Astrocyte (in vitro differentiated cells and primary cell): ENCODE results near the gene TXNL4A. TPM values are rescaled to one million over a fixed set of nuclear protein-coding genes. Genes with fewer than 3 reads are reported as not detected.

Experiments
- DNase-seq: peaks from one replicate; pipeline ENCODE4 v3.0.0-alpha.2; 2010; ENCODE audit warnings: low read depth
- FAIRE-seq: peaks from 2 replicates; lab custom pipeline; 2011; peaks lifted over from hg19 to GRCh38; lab: Jason Lieb, UNC
- H2AFZ ChIP-seq: 2 replicates; pipeline ENCODE4 v1.6.0; 2012; ENCODE audit warnings: low read depth, low read length, inconsistent platforms
- H3K27ac ChIP-seq: 2 replicates; pipeline ENCODE4 v1.5.1; 2011; ENCODE audit warnings: low read depth, low read length, inconsistent platforms
- H3K27me3 ChIP-seq: 2 replicates; pipeline ENCODE4 v1.6.0; 2011; ENCODE audit warnings: low read length, inconsistent platforms; ENCODE audit not compliant: insufficient read depth
- H3K36me3 ChIP-seq: 2 replicates; pipeline ENCODE4 v1.5.1; 2011; ENCODE audit warnings: low read length, inconsistent platforms; ENCODE audit not compliant: insufficient read depth
- H3K4me1 ChIP-seq: 2 replicates; pipeline ENCODE4 v1.5.1; 2011; ENCODE audit warnings: low read length, inconsistent platforms; ENCODE audit not compliant: insufficient read depth
- H3K4me2 ChIP-seq: 2 replicates; pipeline ENCODE4 v1.6.0; 2012; ENCODE audit warnings: low read length, inconsistent platforms
- H3K4me3 ChIP-seq: 2 replicates; pipeline ENCODE4 v1.5.1; 2011; ENCODE audit warnings: low read depth, mild to moderate bottlenecking, low read length, inconsistent platforms; ENCODE audit not compliant: insufficient read depth
- H3K79me2 ChIP-seq: 2 replicates; pipeline ENCODE4 v1.6.0; 2012; ENCODE audit warnings: mild to moderate bottlenecking, low read length, inconsistent platforms; ENCODE audit not compliant: insufficient read depth
- H3K9ac ChIP-seq: 2 replicates; pipeline ENCODE4 v1.6.0; 2012; ENCODE audit warnings: mild to moderate bottlenecking, low read length, inconsistent platforms
- H3K9me3 ChIP-seq: 2 replicates; pipeline ENCODE4 v1.5.1; 2012; ENCODE audit warnings: low read depth, mild to moderate bottlenecking, low read length, inconsistent platforms; ENCODE audit not compliant: insufficient read depth
- H4K20me1 ChIP-seq: 2 replicates; pipeline ENCODE4 v1.6.0; 2012; ENCODE audit warnings: low read length, inconsistent platforms; ENCODE audit not compliant: insufficient read depth
- H3K27ac Mint-ChIP-seq: one replicate; pipeline ENCODE4 v1.8.0; 2021; ENCODE audit warnings: mild to moderate bottlenecking, mixed read lengths; ENCODE audit not compliant: unreplicated experiment
- H3K27me3 Mint-ChIP-seq: one replicate; pipeline ENCODE4 v1.8.0; 2021; ENCODE audit warnings: low read depth, mixed read lengths; ENCODE audit not compliant: unreplicated experiment
- H3K36me3 Mint-ChIP-seq: one replicate; pipeline ENCODE4 v1.8.0; 2021; ENCODE audit warnings: low read depth, mixed read lengths; ENCODE audit not compliant: unreplicated experiment
- H3K4me1 Mint-ChIP-seq: one replicate; pipeline ENCODE4 v1.8.0; 2021; ENCODE audit warnings: low read depth, mixed read lengths; ENCODE audit not compliant: unreplicated experiment
- H3K4me3 Mint-ChIP-seq: one replicate; pipeline ENCODE4 v1.8.0; 2021; ENCODE audit warnings: mild to moderate bottlenecking, moderate library complexity, mixed read lengths; ENCODE audit not compliant: unreplicated experiment
- H3K9me3 Mint-ChIP-seq: one replicate; pipeline ENCODE4 v1.8.0; 2021; ENCODE audit warnings: mild to moderate bottlenecking, mixed read lengths; ENCODE audit not compliant: unreplicated experiment
- CTCF ChIP-seq: IDR thresholded peaks from 2 replicates; pipeline ENCODE4 v1.5.1; 2011; ENCODE audit warnings: low read depth, mild to moderate bottlenecking, inconsistent platforms, low read length, moderate library complexity; ENCODE audit not compliant: insufficient read depth
- EZH2 ChIP-seq: IDR thresholded peaks from 2 replicates; pipeline ENCODE4 v1.6.1; 2012; ENCODE audit warnings: mild to moderate bottlenecking, low read length, inconsistent platforms; ENCODE audit not compliant: insufficient read depth
- total RNA-seq: library from RNA; stranded (reverse); gene quantifications from 2 replicates; pipeline ENCODE4 v1.2.1, GENCODE V29; 2021

Gene TXNL4A
- total RNA-seq, 1 donor from 2014 or later: 135 TPM

- Mint-ChIP-seq H3K27ac (no peak overlapping the region), H3K9me3 (no peaks in the 10 kb centered on the region), H3K36me3 (peaks cover 16% of the 10 kb centered on the region), H3K4me3 (peak overlapping the region; percentile 37), H3K27me3 (peaks cover 2% of the 10 kb centered on the region), H3K4me1 (peaks cover 7% of the 10 kb centered on the region)
- H2AFZ ChIP-seq: no peak overlapping the region
- H3K27me3 ChIP-seq: no peaks in the 10 kb centered on the region
- H3K9me3 ChIP-seq: no peaks in the 10 kb centered on the region
- H3K4me3 ChIP-seq: no peak overlapping the region
- peaks cover 6% of the 10 kb centered on the region for H3K36me3 ChIP-seq
- H3K9ac ChIP-seq: no peak overlapping the region
- H3K4me2 ChIP-seq: no peak overlapping the region
- peaks cover 95% of the 10 kb centered on the region for H3K79me2 ChIP-seq
- FAIRE-seq (no peak), DNase-seq (no peak)
- no peak overlapping the region for H3K27ac ChIP-seq
- TF ChIP-seq CTCF (no peak), EZH2 (no peak)
- peaks cover 96% of the 10 kb centered on the region for H4K20me1 ChIP-seq
- no peaks in the 10 kb centered on the region for H3K4me1 ChIP-seq
Observed at GRCh38 chr18:79944746-79945117, 43.6 kb downstream of the TXNL4A start.

GRCh38 chr18:79944126-79944731 lies 44.1 kb downstream of the TXNL4A start:
- Mint-ChIP-seq H3K4me3 (no peak overlapping the region), H3K4me1 (peaks cover 6% of the 10 kb centered on the region), H3K9me3 (no peaks in the 10 kb centered on the region), H3K27ac (no peak overlapping the region), H3K36me3 (peaks cover 17% of the 10 kb centered on the region), H3K27me3 (peaks cover 2% of the 10 kb centered on the region)
- no peak overlapping the region for H3K4me3 ChIP-seq
- H3K4me2 ChIP-seq: no peak overlapping the region
- H3K36me3 ChIP-seq: peaks cover 6% of the 10 kb centered on the region
- H3K79me2 ChIP-seq: peaks cover 92% of the 10 kb centered on the region
- DNase-seq (no peak), FAIRE-seq (no peak)
- H3K9me3 ChIP-seq: no peaks in the 10 kb centered on the region
- no peaks in the 10 kb centered on the region for H3K27me3 ChIP-seq
- H2AFZ ChIP-seq: no peak overlapping the region
- H3K9ac ChIP-seq: no peak overlapping the region
- no peaks in the 10 kb centered on the region for H3K4me1 ChIP-seq
- TF ChIP-seq EZH2 (no peak), CTCF (no peak)
- no peak overlapping the region for H3K27ac ChIP-seq
- peaks cover 94% of the 10 kb centered on the region for H4K20me1 ChIP-seq

GRCh38 chr18:79943608-79944125 lies 44.7 kb downstream of the TXNL4A start:
- peaks cover 92% of the 10 kb centered on the region for H4K20me1 ChIP-seq
- H3K27me3 ChIP-seq: no peaks in the 10 kb centered on the region
- no peak overlapping the region for H3K4me3 ChIP-seq
- Mint-ChIP-seq H3K36me3 (peaks cover 17% of the 10 kb centered on the region), H3K9me3 (no peaks in the 10 kb centered on the region), H3K4me1 (peaks cover 6% of the 10 kb centered on the region), H3K27ac (no peak overlapping the region), H3K4me3 (no peak overlapping the region), H3K27me3 (peaks cover 2% of the 10 kb centered on the region)
- H3K4me1 ChIP-seq: no peaks in the 10 kb centered on the region
- no peak overlapping the region for H3K4me2 ChIP-seq
- H3K27ac ChIP-seq: no peak overlapping the region
- FAIRE-seq (no peak), DNase-seq (no peak)
- no peak overlapping the region for H2AFZ ChIP-seq
- H3K9ac ChIP-seq: no peak overlapping the region
- peaks cover 6% of the 10 kb centered on the region for H3K36me3 ChIP-seq
- TF ChIP-seq EZH2 (no peak), CTCF (no peak)
- H3K79me2 ChIP-seq: peaks cover 91% of the 10 kb centered on the region
- H3K9me3 ChIP-seq: no peaks in the 10 kb centered on the region
